SU-DHL-6 (cell line): ENCODE measurements around the gene FKBP1A.

Experiments
- H2AFZ ChIP-seq: fragments of 200-600 bp; sonication (generic); 2 replicates; pipeline ENCODE4 v1.6.1; 2014; ENCODE audit warnings: low read depth, mild to moderate bottlenecking, moderate library complexity, mixed read lengths, antibody characterized with exemption, low read length; ENCODE audit not compliant: severe bottlenecking
- H3F3A ChIP-seq: fragments of 200-600 bp; shearing (Covaris generic); 2 replicates; pipeline ENCODE4 v1.6.0; 2016; ENCODE audit warnings: antibody characterized with exemption, mild to moderate bottlenecking; ENCODE audit not compliant: insufficient read depth
- H3K27ac ChIP-seq: fragments of 200-600 bp; sonication (generic); 2 replicates; pipeline ENCODE4 v1.5.1; 2016; ENCODE audit warnings: low read depth, mild to moderate bottlenecking, low read length, moderate library complexity, mixed read lengths
- H3K27me3 ChIP-seq: fragments of 200-600 bp; sonication (generic), shearing (Covaris generic); 2 replicates; pipeline ENCODE4 v1.6.0; 2014; ENCODE audit warnings: mild to moderate bottlenecking, low read length
- H3K36me3 ChIP-seq: fragments of 200-600 bp; sonication (generic); 2 replicates; pipeline ENCODE4 v1.6.1; 2014; ENCODE audit warnings: mild to moderate bottlenecking, low read length, mixed read lengths
- H3K4me2 ChIP-seq: fragments of 300-600, 200-600 bp; shearing (Covaris generic), sonication (generic); 2 replicates; pipeline ENCODE4 v1.6.0; 2014; ENCODE audit warnings: low read length, low read depth, mild to moderate bottlenecking; ENCODE audit not compliant: poor library complexity, severe bottlenecking
- H3K4me3 ChIP-seq: fragments of 200-600 bp; sonication (generic); 2 replicates; pipeline ENCODE4 v1.5.1; 2014; ENCODE audit warnings: antibody characterized with exemption, low read length, mild to moderate bottlenecking, mixed read lengths; ENCODE audit not compliant: insufficient read depth, poor library complexity, severe bottlenecking
- H3K79me2 ChIP-seq: fragments of 200-600 bp; sonication (generic); 2 replicates; pipeline ENCODE4 v1.6.1; 2014; ENCODE audit warnings: mild to moderate bottlenecking, low read length, moderate library complexity; ENCODE audit not compliant: insufficient read depth
- H3K9ac ChIP-seq: fragments of 200-600 bp; sonication (generic); 2 replicates; pipeline ENCODE4 v1.7.0; 2014; ENCODE audit warnings: mild to moderate bottlenecking, low read length
- H3K9me2 ChIP-seq: fragments of 200-600 bp; sonication (generic); replicated peaks from 2 replicates; pipeline ENCODE4 v1.6.1; 2014; ENCODE audit warnings: low read length; ENCODE audit not compliant: insufficient read depth
- H3K9me3 ChIP-seq: fragments of 200-600 bp; sonication (generic); 2 replicates; pipeline ENCODE4 v1.6.1; 2014; ENCODE audit warnings: low read length, mixed read lengths; ENCODE audit not compliant: insufficient read depth
- H4K20me1 ChIP-seq: fragments of 200-600 bp; sonication (generic); 2 replicates; pipeline ENCODE4 v1.6.1; 2014; ENCODE audit warnings: low read depth, mild to moderate bottlenecking, antibody characterized with exemption, low read length, moderate library complexity, mixed read lengths
- CTCF ChIP-seq: fragments of 200-600 bp; sonication (generic); IDR thresholded peaks from one replicate; pipeline ENCODE4 v1.5.1; 2017; ENCODE audit warnings: antibody characterized with exemption, mild to moderate bottlenecking, low read length, moderate library complexity; ENCODE audit not compliant: insufficient read depth, poor library complexity, severe bottlenecking
- EZH2phosphoT487 ChIP-seq: fragments of 200-600 bp; sonication (generic), shearing (Covaris generic); conservative IDR thresholded peaks from 2 replicates; pipeline ENCODE4 v1.6.1; 2018; ENCODE audit warnings: mild to moderate bottlenecking, antibody characterized with exemption, low read length, moderate library complexity, mixed read lengths

FKBP1A gene

DNA sequence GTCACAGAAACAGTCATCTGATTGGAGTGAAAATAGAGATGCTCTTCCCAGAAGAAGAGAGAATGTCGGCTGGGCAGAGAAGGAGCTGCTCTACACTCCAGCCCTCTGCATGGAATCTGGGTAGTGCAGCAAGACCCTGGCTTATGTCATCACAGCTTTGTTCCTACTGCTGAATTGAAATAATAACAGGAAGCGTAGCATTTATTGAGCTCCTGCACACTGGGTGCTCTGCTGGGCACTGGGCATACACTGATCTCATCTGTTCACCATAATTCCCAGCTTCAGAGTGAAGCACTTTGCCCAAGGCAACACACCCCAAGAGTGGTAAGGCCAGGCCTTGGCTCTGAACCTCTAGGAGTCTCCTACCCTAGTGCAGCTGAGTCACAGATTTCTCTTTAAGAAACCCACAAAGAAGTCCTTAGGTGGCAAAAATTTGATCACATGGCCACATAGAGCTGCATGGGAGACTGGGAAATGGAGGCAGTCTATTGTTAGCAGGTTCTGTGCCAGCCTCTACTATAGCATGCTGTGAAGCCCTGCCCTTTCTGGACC lies 60.0 kb downstream of the FKBP1A start:
- Histone ChIP-seq H3K27ac (no peak overlapping the region), H3K27me3 (no peaks in the 10 kb centered on the region), H3K4me2 (no peak overlapping the region), H3K4me3 (no peak overlapping the region), H3F3A (no peaks in the 10 kb centered on the region), H3K9ac (no peak overlapping the region), H3K79me2 (peaks cover 34% of the 10 kb centered on the region), H2AFZ (no peak overlapping the region), H3K36me3 (no peaks in the 10 kb centered on the region), H3K9me3 (no peaks in the 10 kb centered on the region), H4K20me1 (no peaks in the 10 kb centered on the region), H3K9me2 (no peaks in the 10 kb centered on the region)
- TF ChIP-seq EZH2phosphoT487 = no peak
- no peak for TF ChIP-seq CTCF

- Histone ChIP-seq H3K27me3 (no peaks in the 10 kb centered on the region), H3K36me3 (no peaks in the 10 kb centered on the region), H4K20me1 (no peaks in the 10 kb centered on the region), H2AFZ (no peak overlapping the region), H3K9me2 (no peaks in the 10 kb centered on the region), H3K9me3 (no peaks in the 10 kb centered on the region), H3K27ac (no peak overlapping the region), H3K4me2 (no peak overlapping the region), H3K9ac (no peak overlapping the region), H3K79me2 (peaks cover 43% of the 10 kb centered on the region), H3F3A (no peaks in the 10 kb centered on the region), H3K4me3 (no peak overlapping the region)
- no peak for TF ChIP-seq EZH2phosphoT487
- TF ChIP-seq CTCF = no peak
Measured at GRCh38 chr20:1331801-1332453, 60.9 kb downstream of the FKBP1A start.

DNA sequence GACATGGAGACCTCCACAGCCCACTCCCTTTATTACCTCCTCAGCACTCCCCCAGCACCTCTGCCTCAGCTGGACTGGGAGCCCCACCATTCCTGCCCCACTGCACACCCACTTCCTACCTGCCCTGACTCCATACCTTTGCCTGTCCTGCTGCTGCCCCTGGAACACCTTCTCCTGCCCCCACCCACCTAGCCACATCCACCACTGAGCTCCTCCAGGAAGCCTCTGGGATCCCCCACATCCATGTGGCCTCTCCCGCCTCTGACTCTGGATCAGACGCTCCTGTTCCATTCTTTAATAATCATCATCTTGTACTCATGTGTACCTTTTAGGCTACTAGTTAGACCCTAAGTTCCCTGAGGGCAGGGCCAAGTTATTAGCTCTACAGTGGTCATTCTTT lies 61.8 kb downstream of the FKBP1A start:
- Histone ChIP-seq H3K9me2 (no peaks in the 10 kb centered on the region), H3K36me3 (no peaks in the 10 kb centered on the region), H3K79me2 (peaks cover 52% of the 10 kb centered on the region), H2AFZ (no peak overlapping the region), H3K27me3 (no peaks in the 10 kb centered on the region), H3K9ac (no peak overlapping the region), H4K20me1 (no peaks in the 10 kb centered on the region), H3F3A (no peaks in the 10 kb centered on the region), H3K4me3 (no peak overlapping the region), H3K9me3 (no peaks in the 10 kb centered on the region), H3K27ac (no peak overlapping the region), H3K4me2 (no peak overlapping the region)
- no peak for TF ChIP-seq EZH2phosphoT487
- no peak for TF ChIP-seq CTCF
